Erythroblast (primary cell): ENCODE results near the gene KRTAP21-1.

Source experiments
- GATA1 ChIP-seq: IDR thresholded peaks from 2 replicates; pipeline ENCODE4 v1.6.1; 2011; ENCODE audit warnings: low read depth, mild to moderate bottlenecking, control low read depth, low read length, moderate library complexity
- POLR2A ChIP-seq: IDR thresholded peaks from 2 replicates; pipeline ENCODE4 v1.6.1; 2011; ENCODE audit warnings: mild to moderate bottlenecking, low read length

DNA sequence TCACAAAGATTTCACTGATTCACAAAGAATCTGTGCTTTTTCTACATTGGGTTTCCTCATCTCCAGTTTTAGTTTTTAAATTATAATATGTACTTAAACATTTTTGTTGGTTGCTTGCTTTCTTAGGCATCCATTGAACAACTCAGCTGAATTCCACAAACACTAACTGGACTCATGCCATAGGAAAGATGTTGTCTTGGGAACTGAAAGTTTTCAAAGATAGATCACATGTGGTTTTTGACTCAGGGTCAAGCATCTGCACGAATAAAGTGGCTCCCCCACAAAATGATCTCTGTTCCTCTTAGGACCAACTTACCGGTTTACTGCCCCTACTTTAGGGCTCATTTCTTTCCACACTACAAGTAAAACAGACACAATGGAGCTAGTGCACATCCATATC is 3.1 kb upstream of the KRTAP21-1 start:
- TF ChIP-seq POLR2A (no peak), GATA1 (no peak)
